Heart left ventricle (tissue), 16 donors: ENCODE results near the gene RPS6KA5. TPM values are rescaled to one million over a fixed set of nuclear protein-coding genes. Genes with fewer than 3 reads are reported as not detected.

ENCODE experiments used
- ATAC-seq, 4 donors: fragments of 200-7000 bp; cut with Tn5 transposase; one replicate each; pipeline ENCODE4 v1.9.1; 2020 to 2022; ENCODE audit warnings: moderate library complexity in 4 of 4, mild to moderate bottlenecking in 3 of 4, moderate number of reproducible peaks in 1 of 4
- DNase-seq, 5 donors: peaks; one replicate each; pipeline ENCODE4 v3.0.0-alpha.2; 2020
- H3K27ac ChIP-seq, 12 donors: fragments of 200-600 bp; sonication (generic) in 4 of 12; one replicate each; pipeline versions ENCODE4 v1.5.0 to v1.8.0; 2016 to 2022; ENCODE audit warnings: mild to moderate bottlenecking in 2 of 12
- H3K27me3 ChIP-seq, 9 donors: fragments of 200-600 bp; sonication (generic) in 2 of 9; one replicate each; pipeline versions ENCODE4 v1.5.1 to v1.8.0; 2016 to 2022; ENCODE audit warnings: mild to moderate bottlenecking in 3 of 9
- H3K36me3 ChIP-seq, 9 donors: fragments of 200-600 bp; sonication (generic) in 2 of 9; one replicate each; pipeline versions ENCODE4 v1.5.0 to v1.8.0; 2018 to 2022; ENCODE audit warnings: mild to moderate bottlenecking in 2 of 9
- H3K4me1 ChIP-seq, 12 donors: fragments of 200-600 bp; sonication (generic) in 4 of 12; one replicate each; pipeline versions ENCODE4 v1.5.0 to v1.8.0; 2016 to 2022; ENCODE audit warnings: mild to moderate bottlenecking in 3 of 12
- H3K4me3 ChIP-seq, 12 donors: fragments of 200-600 bp; sonication (generic) in 4 of 12; one replicate each; pipeline versions ENCODE4 v1.5.0 to v1.8.0; 2017 to 2022; ENCODE audit warnings: mild to moderate bottlenecking in 9 of 12, moderate library complexity in 4 of 12
- H3K9me3 ChIP-seq, 12 donors: fragments of 200-600 bp; sonication (generic) in 4 of 12; one replicate each; pipeline versions ENCODE4 v1.5.0 to v1.8.0; 2016 to 2022; ENCODE audit warnings: mild to moderate bottlenecking in 1 of 12
- CTCF ChIP-seq, 12 donors: fragments of 200-600 bp; sonication (generic) in 4 of 12; IDR thresholded peaks; one replicate each; pipeline versions ENCODE4 v1.5.0 to v1.8.0; 2018 to 2022; ENCODE audit warnings: antibody characterized with exemption in 12 of 12, mild to moderate bottlenecking in 5 of 12
- POLR2A ChIP-seq, 2 donors: fragments of 450-650 bp; IDR thresholded peaks; one replicate each; pipeline ENCODE4 v1.6.1; 2017; ENCODE audit warnings: antibody characterized with exemption in 2 of 2, mild to moderate bottlenecking in 2 of 2, moderate library complexity in 2 of 2
- WGBS, 4 donors: extraction: QIAGEN DNeasy Blood & Tissue Kit in 2 of 4; methylation state at CpG; one replicate each; pipeline versions ENCODE4 v1.1.5 to v1.1.7; 2013 to 2018; 5-methylcytosine and 5-hydroxymethylcytosine counted together
- intact Hi-C, 10 donors: fragments of 100-400 bp; cut with DNase I; formaldehyde crosslinking; loops; one replicate each; pipeline versions ENCODE4 v1.11.1 to v1.14.2; 2022
- long read RNA-seq, 3 donors: library from polyadenylated mRNA; unstranded; transcript quantifications; one replicate each; pipeline ENCODE4 v2.0.0, GENCODE V29; 2020 to 2021
- polyA plus RNA-seq, 2 donors: library from polyadenylated mRNA; stranded (reverse); fragments of 200-250 nt; gene quantifications; one replicate each; pipeline ENCODE4 v1.2.3, GENCODE V29; 2013
- total RNA-seq, 9 donors: library from RNA; depleted of rRNA in 2 of 9; stranded (reverse); fragments of >200 nt in 2 of 9; fragmentation: NEBNext Ultra II Directional in 3 of 9; extraction: Animal tissue kit (Norgen Biotek cat#: 25700) in 3 of 9; gene quantifications; one replicate each; pipeline versions ENCODE4 v1.1.0 to v1.2.4, GENCODE V29; 2016 to 2023
- donor health status: ischemic (EF 13 %, LVEDD 7.1; RV severe dilation, severe dysfunction).
- donor health status: healthy with polysubstance abuse.
- donor health status: DM: no; HTN: yes; CAD: no.
- donor health status: DM: no; HTN: no; CAD: no.
- donor health status: ischemic (EF 25% LVEDD 6.9; RV normal size, moderate dysfunction).
- donor health status: ischemic (EF 25% LVEDD 5.7; RV mildly dilated, moderate dysfunction).
- donor health status: healthy.
- donor health status: DM: yes; HTN: yes; CAD: no.
- donor health status: ischemic (EF 35%, LVEDD 5.7; RV mildly dilated, moderate dysfunction).
- donor health status: nonischemic (EF 11% LVEDD 7.7; RV severe dilation, severe dysfunction).
- donor health status: DM: yes; HTN: yes; CAD: no.
- donor health status: PGD.
- donor health status: ischemic (EF 29% LVEDD 5.4; RV normal size, mild dysfunction).
- donor health status: nonischemic (EF 23%, LVEDD 6.1; RV moderate dilation, normal function).

Gene RPS6KA5
- 10 to 100 TPM in 3 of 9 donors, 1 to 10 TPM in 6; 6.5 to 13.3 (median 8.7) TPM for total RNA-seq
- polyA plus RNA-seq, result 1 to 10 TPM in 1 of 2 donors, under 1 TPM in 1; 0.72 to 1.8 TPM
- long read RNA-seq, donor 1, full-length matches to known transcripts, result 16 of 23 reads
- long read RNA-seq, donor 1, partial matches to known transcripts, result 3 of 23 reads
- long read RNA-seq, donor 1, other reads (novel, unspliced or antisense), result 4 of 23 reads
- long read RNA-seq, donor 2, full-length matches to known transcripts, result 61 of 84 reads
- long read RNA-seq, donor 2, partial matches to known transcripts, result 19 of 84 reads
- long read RNA-seq, donor 2, other reads (novel, unspliced or antisense), result 4 of 84 reads
- long read RNA-seq, donor 3, full-length matches to known transcripts, result 11 of 12 reads
- long read RNA-seq, donor 3, partial matches to known transcripts, result 1 of 12 reads
- long read RNA-seq, donor 3, other reads (novel, unspliced or antisense), result 0 of 12 reads

- H3K4me1 ChIP-seq, result peaks cover 0 to 32% (median 6%) of the 10 kb centered on the region in 12 donors
- H3K36me3 ChIP-seq, result no peaks in the 10 kb centered on the region
- peak in 1 of 2 donors; percentile 84 for TF ChIP-seq POLR2A (IDR thresholded peaks at IDR 0.05)
- TF ChIP-seq CTCF (IDR thresholded peaks at IDR 0.05), result peak in 7 of 12 donors; percentile 3 to 37 (median 24)
- peak; percentile 100 for DNase-seq
- H3K27me3 ChIP-seq, result no peaks in the 10 kb centered on the region
- H3K4me3 ChIP-seq, result peak within 1 kb of the TSS; percentile 68 to 98 (median 94)
- peak within 1 kb of the TSS; percentile 84 to 99 (median 95) for H3K27ac ChIP-seq
- WGBS, 4 donors, result 0 to 1% (median 0%) methylated on average over 20 to 71 of the region's 71 CpGs
- intact Hi-C loops, result loop anchor here in 8 of 10 donors (1.0 to 10.0 kb wide), 11 partner anchors 53 to 663 kb away; partner anchors contain the start of genes DGLUCY (in 2 of the 8) and CALM1 (in 1 of the 8)
- H3K9me3 ChIP-seq, result no peaks in the 10 kb centered on the region
- ATAC-seq, result peak; percentile 97 to 98 (median 98)
These were observed at the start of gene RPS6KA5 for GRCh38 chr14:91060351-91061055. Gene RPS6KA5 (minus strand): TSS chr14:91060641. CDS start chr14:91060434, 207 bp downstream.

- TF ChIP-seq POLR2A (IDR thresholded peaks at IDR 0.05), result no peak
- TF ChIP-seq CTCF (IDR thresholded peaks at IDR 0.05), result no peak
- Histone ChIP-seq H3K9me3 (no peaks in the 10 kb centered on the region), H3K27ac (peak overlapping the region in 6 of 12 donors; percentile 13 to 80 (median 58)), H3K4me1 (peaks cover 0 to 32% (median 15%) of the 10 kb centered on the region in 12 donors), H3K36me3 (no peaks in the 10 kb centered on the region), H3K4me3 (no peak overlapping the region), H3K27me3 (no peaks in the 10 kb centered on the region)
- no peak for DNase-seq
- WGBS, 4 donors, result 55 to 70% (median 64%) methylated on average over 7 of the region's 7 CpGs
- intact Hi-C loops, result no loop called here
- no peak for ATAC-seq
These were observed 48.6 kb upstream of the RPS6KA5 start for GRCh38 chr14:91108941-91109611.

- ATAC-seq (peak; percentile 40 to 80 (median 54)), DNase-seq (peak in 2 of 5 donors; percentile 19 to 32)
- TF ChIP-seq CTCF (IDR thresholded peaks at IDR 0.05) (no peak), POLR2A (IDR thresholded peaks at IDR 0.05) (no peak)
- H3K4me1 ChIP-seq, result peaks cover 0 to 12% (median 0%) of the 10 kb centered on the region in 12 donors
- no peak overlapping the region for H3K27ac ChIP-seq
- intact Hi-C loops, result no loop called here
- no peak overlapping the region for H3K4me3 ChIP-seq
- no peaks in the 10 kb centered on the region for H3K36me3 ChIP-seq
- 32 to 42% (median 40%) methylated on average over 8 of the region's 8 CpGs for WGBS, 4 donors
- no peaks in the 10 kb centered on the region for H3K27me3 ChIP-seq
- no peaks in the 10 kb centered on the region for H3K9me3 ChIP-seq
These were observed 42.7 kb upstream of the RPS6KA5 start for GRCh38 chr14:91103116-91103515.
